ENCODE results near the gene BMP5.
A peak's percentile ranks its signal among the peaks of the same experiment; 100 is the strongest.

The BMP5 gene

DNA sequence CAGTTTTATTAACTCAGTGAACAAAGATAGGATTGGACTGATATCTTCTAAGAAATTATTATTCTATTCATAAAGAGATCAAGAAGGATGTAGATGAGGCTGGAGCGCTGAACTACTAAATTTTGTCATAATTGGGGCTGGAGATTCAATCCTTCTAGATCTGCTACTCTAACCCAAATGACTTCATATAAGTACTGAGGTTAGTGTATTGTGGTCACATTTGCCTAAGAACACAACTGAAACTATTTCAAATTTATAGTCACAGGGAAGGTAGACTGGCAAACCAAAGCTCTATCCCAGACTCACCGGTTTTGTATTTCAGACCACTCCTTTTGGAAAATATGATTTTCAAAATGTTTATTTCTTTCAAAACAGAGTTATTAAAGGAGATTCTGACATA, 96.7 kb downstream of the BMP5 start:
- Histone ChIP-seq H3K9me3 (ENCODE audit: control insufficient read depth in 5 of 5, low read length in 5 of 5) (no peaks in the 10 kb centered on the region), H3K36me3 (ENCODE audit: control insufficient read depth in 5 of 5, insufficient read depth in 5 of 5, low read length in 5 of 5) (no peaks in the 10 kb centered on the region), H3K4me3 (ENCODE audit: low read depth in 1 of 5, low read length in 5 of 5) (no peak overlapping the region), H3K4me1 (ENCODE audit: control insufficient read depth in 5 of 5, insufficient read depth in 5 of 5, low read length in 5 of 5) (no peaks in the 10 kb centered on the region), H3K27me3 (ENCODE audit: control insufficient read depth in 5 of 5, insufficient read depth in 4 of 5, low read length in 5 of 5) (no peaks in the 10 kb centered on the region), H3K9ac (ENCODE audit: low read length in 5 of 5) (no peak overlapping the region), H3K27ac (ENCODE audit: low read depth, low read length) (no peak overlapping the region)

DNA sequence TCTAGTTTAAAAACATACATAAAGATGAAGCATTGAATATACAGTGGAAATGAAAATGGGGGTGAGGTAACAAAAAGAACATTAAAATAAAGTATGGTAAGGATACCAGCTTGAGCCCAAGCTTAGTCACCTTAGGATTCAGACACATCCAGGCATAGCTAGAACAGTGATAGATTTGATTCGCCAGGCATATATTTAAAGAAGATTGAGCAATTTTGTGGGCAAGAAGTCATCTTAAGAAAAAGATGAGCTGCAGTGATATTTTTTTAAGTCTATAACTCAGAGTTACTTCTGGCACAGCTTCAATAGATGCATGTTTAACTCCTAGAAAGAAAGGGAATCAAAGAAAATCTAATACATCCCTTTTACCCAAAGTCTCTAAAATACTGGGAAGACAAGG, 97.9 kb downstream of the BMP5 start:
- Histone ChIP-seq H3K9ac (ENCODE audit: low read length in 5 of 5) (no peak overlapping the region), H3K9me3 (ENCODE audit: control insufficient read depth in 5 of 5, low read length in 5 of 5) (no peaks in the 10 kb centered on the region), H3K4me3 (ENCODE audit: low read depth in 1 of 5, low read length in 5 of 5) (no peak overlapping the region), H3K4me1 (ENCODE audit: control insufficient read depth in 5 of 5, insufficient read depth in 5 of 5, low read length in 5 of 5) (no peaks in the 10 kb centered on the region), H3K27ac (ENCODE audit: low read depth, low read length) (no peak overlapping the region), H3K27me3 (ENCODE audit: control insufficient read depth in 5 of 5, insufficient read depth in 4 of 5, low read length in 5 of 5) (no peaks in the 10 kb centered on the region), H3K36me3 (ENCODE audit: control insufficient read depth in 5 of 5, insufficient read depth in 5 of 5, low read length in 5 of 5) (no peaks in the 10 kb centered on the region)

DNA sequence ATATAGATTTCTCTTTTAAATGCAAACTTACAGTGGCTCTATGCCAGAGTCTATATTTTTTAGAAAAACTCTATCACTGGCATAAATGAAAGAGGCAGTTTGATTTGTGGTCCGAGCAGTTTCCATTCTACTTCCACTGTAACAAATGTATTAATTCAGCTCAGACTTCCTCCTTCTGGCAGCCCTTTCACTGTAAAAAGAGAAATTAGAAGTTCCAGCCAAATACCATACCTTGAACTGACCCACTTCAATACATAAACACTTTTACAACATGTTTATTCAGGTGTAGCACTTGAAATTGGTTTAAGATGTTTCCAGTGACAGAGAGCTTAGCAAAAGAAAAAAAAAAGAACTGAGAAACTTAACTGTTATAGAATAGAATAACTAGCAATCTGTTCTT, 99.3 kb downstream of the BMP5 start:
- Histone ChIP-seq H3K27me3 (ENCODE audit: control insufficient read depth in 5 of 5, insufficient read depth in 4 of 5, low read length in 5 of 5) (no peaks in the 10 kb centered on the region), H3K4me1 (ENCODE audit: control insufficient read depth in 5 of 5, insufficient read depth in 5 of 5, low read length in 5 of 5) (no peaks in the 10 kb centered on the region), H3K27ac (ENCODE audit: low read depth, low read length) (no peak overlapping the region), H3K9ac (ENCODE audit: low read length in 5 of 5) (no peak overlapping the region), H3K4me3 (ENCODE audit: low read depth in 1 of 5, low read length in 5 of 5) (no peak overlapping the region), H3K9me3 (ENCODE audit: control insufficient read depth in 5 of 5, low read length in 5 of 5) (no peaks in the 10 kb centered on the region), H3K36me3 (ENCODE audit: control insufficient read depth in 5 of 5, insufficient read depth in 5 of 5, low read length in 5 of 5) (no peaks in the 10 kb centered on the region)

DNA sequence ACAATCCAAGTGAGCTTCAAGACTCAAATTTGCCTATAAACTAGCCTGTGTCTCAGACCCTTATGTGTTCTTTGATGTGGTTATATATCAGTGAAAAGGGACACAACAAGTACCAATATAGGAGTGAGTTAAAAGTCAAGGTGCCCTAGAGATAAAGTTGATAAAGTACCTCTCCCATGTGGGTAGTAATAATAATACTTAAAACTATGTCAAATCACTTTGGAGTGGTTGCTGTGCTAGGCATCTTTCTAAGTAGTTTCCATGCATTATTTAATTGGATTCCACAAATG, 100.4 kb downstream of the BMP5 start:
- H3K9ac ChIP-seq (ENCODE audit: low read length in 5 of 5): no peak overlapping the region
- no peaks in the 10 kb centered on the region for H3K9me3 ChIP-seq (ENCODE audit: control insufficient read depth in 5 of 5, low read length in 5 of 5)
- H3K4me1 ChIP-seq (ENCODE audit: control insufficient read depth in 5 of 5, insufficient read depth in 5 of 5, low read length in 5 of 5): no peaks in the 10 kb centered on the region
- H3K4me3 ChIP-seq (ENCODE audit: low read depth in 1 of 5, low read length in 5 of 5): no peak overlapping the region
- no peaks in the 10 kb centered on the region for H3K27me3 ChIP-seq (ENCODE audit: control insufficient read depth in 5 of 5, insufficient read depth in 4 of 5, low read length in 5 of 5)
- H3K36me3 ChIP-seq (ENCODE audit: control insufficient read depth in 5 of 5, insufficient read depth in 5 of 5, low read length in 5 of 5): no peaks in the 10 kb centered on the region
- no peak overlapping the region for H3K27ac ChIP-seq (ENCODE audit: low read depth, low read length)

DNA sequence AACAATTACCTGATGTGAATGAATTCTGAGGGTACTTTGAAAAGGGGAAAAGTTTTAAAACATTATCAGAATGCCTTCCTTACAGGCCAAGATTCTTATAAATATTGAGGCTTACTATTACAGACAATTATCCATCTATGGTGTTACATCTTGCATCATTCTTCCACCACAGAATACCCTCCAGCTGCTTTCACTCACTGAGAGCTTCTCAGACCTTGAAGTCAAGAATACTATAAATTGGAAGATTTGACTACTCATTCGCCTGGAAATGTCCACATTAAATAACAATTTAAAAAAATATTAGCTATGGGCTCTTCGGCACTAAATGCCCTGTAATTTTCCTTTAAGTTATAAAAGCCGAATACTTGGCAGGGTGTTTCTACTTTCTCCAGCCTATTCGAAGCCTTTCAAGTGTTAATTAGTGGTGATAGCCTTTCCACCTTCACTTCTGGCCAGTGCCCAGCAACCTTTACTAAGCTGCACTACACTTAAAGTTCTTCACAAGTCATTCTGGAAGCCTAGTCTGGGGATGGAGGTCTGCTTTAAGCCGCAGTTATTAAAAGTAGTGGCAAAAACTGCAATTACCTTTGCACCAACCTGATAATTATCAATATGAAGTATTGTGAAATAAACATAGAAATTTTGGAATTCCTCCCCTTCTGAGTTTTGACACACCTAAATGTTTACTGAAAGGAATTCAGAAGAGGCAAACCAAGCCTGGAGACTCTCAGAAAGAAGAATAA, 100.9 kb downstream of the BMP5 start:
- no peaks in the 10 kb centered on the region for H3K36me3 ChIP-seq (ENCODE audit: control insufficient read depth in 5 of 5, insufficient read depth in 5 of 5, low read length in 5 of 5)
- H3K27ac ChIP-seq (ENCODE audit: low read depth, low read length): no peak overlapping the region
- no peaks in the 10 kb centered on the region for H3K4me1 ChIP-seq (ENCODE audit: control insufficient read depth in 5 of 5, insufficient read depth in 5 of 5, low read length in 5 of 5)
- no peaks in the 10 kb centered on the region for H3K9me3 ChIP-seq (ENCODE audit: control insufficient read depth in 5 of 5, low read length in 5 of 5)
- H3K4me3 ChIP-seq (ENCODE audit: low read depth in 1 of 5, low read length in 5 of 5): no peak overlapping the region
- no peaks in the 10 kb centered on the region for H3K27me3 ChIP-seq (ENCODE audit: control insufficient read depth in 5 of 5, insufficient read depth in 4 of 5, low read length in 5 of 5)
- no peak overlapping the region for H3K9ac ChIP-seq (ENCODE audit: low read length in 5 of 5)

DNA sequence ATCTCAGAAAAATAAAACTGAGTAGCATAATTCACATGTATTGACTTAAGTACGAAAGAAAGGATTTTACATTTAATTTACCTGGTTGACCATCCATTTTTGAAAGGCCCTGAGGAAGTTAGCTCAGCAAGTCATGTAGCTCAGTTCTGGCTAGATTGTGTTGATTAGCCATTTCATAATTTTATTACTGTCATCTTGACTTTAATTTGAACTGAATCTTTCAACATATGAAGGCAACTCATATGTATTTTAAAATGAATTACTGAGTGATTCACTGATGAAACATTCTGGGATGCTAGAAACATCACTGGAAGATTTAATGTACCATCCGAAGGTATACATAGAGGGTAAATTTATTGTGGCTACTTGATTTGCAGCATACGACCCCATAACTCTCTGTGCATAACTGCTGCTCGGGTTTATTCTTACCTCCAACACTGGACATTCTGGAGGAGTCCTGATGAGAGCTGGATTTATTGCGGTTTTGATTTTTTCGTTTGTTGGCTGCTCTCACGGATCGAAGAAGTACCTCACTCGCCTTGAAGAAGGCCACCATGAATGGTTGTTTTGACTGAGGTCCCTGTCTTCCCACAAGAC, 101.7 kb downstream of the BMP5 start:
- Histone ChIP-seq H3K27me3 (ENCODE audit: control insufficient read depth in 5 of 5, insufficient read depth in 4 of 5, low read length in 5 of 5) (no peaks in the 10 kb centered on the region), H3K27ac (ENCODE audit: low read depth, low read length) (no peak overlapping the region), H3K36me3 (ENCODE audit: control insufficient read depth in 5 of 5, insufficient read depth in 5 of 5, low read length in 5 of 5) (no peaks in the 10 kb centered on the region), H3K9ac (ENCODE audit: low read length in 5 of 5) (no peak overlapping the region), H3K4me3 (ENCODE audit: low read depth in 1 of 5, low read length in 5 of 5) (no peak overlapping the region), H3K4me1 (ENCODE audit: control insufficient read depth in 5 of 5, insufficient read depth in 5 of 5, low read length in 5 of 5) (no peaks in the 10 kb centered on the region), H3K9me3 (ENCODE audit: control insufficient read depth in 5 of 5, low read length in 5 of 5) (no peaks in the 10 kb centered on the region)

DNA sequence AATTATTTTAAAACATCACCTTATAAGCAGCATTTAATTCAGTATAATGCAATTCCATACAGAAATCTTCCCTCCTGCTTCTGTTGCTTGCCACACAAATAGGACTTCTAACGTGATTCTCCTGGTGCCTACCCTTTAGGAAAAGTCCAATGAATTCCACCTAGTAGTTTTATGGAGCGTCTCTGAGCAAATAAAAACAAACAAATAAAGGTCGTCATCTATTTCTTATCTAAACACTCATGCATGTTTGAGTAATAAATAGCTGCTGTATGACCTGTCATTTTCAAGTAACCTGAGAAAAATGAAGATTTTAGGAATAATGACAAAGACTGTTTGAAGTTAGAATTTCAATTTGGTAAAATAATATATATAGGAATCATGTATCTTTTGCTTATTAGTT, 102.7 kb downstream of the BMP5 start:
- no peaks in the 10 kb centered on the region for H3K36me3 ChIP-seq (ENCODE audit: control insufficient read depth in 5 of 5, insufficient read depth in 5 of 5, low read length in 5 of 5)
- no peaks in the 10 kb centered on the region for H3K9me3 ChIP-seq (ENCODE audit: control insufficient read depth in 5 of 5, low read length in 5 of 5)
- H3K4me3 ChIP-seq (ENCODE audit: low read depth in 1 of 5, low read length in 5 of 5): no peak overlapping the region
- H3K27ac ChIP-seq (ENCODE audit: low read depth, low read length): no peak overlapping the region
- no peaks in the 10 kb centered on the region for H3K4me1 ChIP-seq (ENCODE audit: control insufficient read depth in 5 of 5, insufficient read depth in 5 of 5, low read length in 5 of 5)
- no peak overlapping the region for H3K9ac ChIP-seq (ENCODE audit: low read length in 5 of 5)
- H3K27me3 ChIP-seq (ENCODE audit: control insufficient read depth in 5 of 5, insufficient read depth in 4 of 5, low read length in 5 of 5): no peaks in the 10 kb centered on the region

DNA sequence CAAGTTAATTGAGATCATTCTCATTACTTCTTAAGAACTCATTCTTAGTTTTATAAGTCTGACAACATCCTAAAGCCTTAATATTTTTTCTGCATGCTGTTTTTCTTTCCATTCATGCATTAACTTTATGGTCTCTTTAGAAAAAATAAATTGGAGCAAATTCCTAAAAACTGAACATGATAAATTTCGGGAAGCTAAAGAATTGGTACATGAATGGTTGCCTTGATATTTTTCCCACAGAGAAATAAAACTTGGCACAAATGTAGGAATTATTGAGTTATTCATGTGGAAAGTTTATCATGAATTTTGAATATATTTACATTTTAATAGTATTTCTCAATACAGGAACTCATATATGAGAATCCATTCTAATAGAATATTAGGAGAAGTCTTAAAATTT, 115.9 kb downstream of the BMP5 start:
- Histone ChIP-seq H3K9ac (ENCODE audit: low read length in 5 of 5) (no peak overlapping the region), H3K9me3 (ENCODE audit: control insufficient read depth in 5 of 5, low read length in 5 of 5) (no peaks in the 10 kb centered on the region), H3K27ac (ENCODE audit: low read depth, low read length) (no peak overlapping the region), H3K36me3 (ENCODE audit: control insufficient read depth in 5 of 5, insufficient read depth in 5 of 5, low read length in 5 of 5) (no peaks in the 10 kb centered on the region), H3K4me1 (ENCODE audit: control insufficient read depth in 5 of 5, insufficient read depth in 5 of 5, low read length in 5 of 5) (peaks cover 0 to 5% (median 0%) of the 10 kb centered on the region in 5 donors), H3K4me3 (ENCODE audit: low read depth in 1 of 5, low read length in 5 of 5) (no peak overlapping the region), H3K27me3 (ENCODE audit: control insufficient read depth in 5 of 5, insufficient read depth in 4 of 5, low read length in 5 of 5) (no peaks in the 10 kb centered on the region)

DNA sequence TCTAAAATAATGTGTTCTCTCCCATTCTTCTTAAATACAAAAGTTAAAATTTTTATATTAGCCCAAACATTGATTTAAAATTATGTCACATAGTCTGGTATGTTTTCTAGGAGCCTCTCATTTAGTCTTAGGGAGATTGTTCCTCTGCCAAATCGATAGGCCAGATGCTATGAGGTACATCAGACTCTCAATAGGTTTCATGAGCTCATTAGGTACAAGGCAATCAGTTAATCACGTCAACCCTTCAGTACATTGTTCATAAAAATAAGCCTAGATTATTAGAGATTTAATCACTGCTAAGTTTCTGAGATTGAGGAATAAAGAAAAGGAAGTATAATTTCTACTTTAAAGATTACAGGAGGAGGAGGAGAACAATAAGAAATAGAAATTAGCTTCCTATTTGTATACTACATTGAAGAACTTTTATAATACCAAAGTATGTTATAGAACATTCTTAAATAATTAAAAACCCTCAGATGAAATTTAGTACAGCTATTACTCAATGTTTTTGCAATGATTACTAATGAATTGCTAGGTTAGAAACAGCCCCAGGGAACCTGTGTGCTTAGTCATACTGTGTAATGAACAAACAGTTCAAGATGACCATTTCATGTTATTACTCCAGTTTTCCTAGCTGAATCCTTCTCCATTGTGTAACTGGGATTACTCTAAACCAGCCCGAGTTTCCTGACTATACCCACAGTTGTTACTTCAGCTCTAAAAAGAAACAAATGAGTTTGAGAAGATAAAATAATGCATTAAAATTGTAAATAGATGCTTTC, 117.0 kb downstream of the BMP5 start:
- Histone ChIP-seq H3K9ac (ENCODE audit: low read length in 5 of 5) (no peak overlapping the region), H3K9me3 (ENCODE audit: control insufficient read depth in 5 of 5, low read length in 5 of 5) (no peaks in the 10 kb centered on the region), H3K36me3 (ENCODE audit: control insufficient read depth in 5 of 5, insufficient read depth in 5 of 5, low read length in 5 of 5) (no peaks in the 10 kb centered on the region), H3K27ac (ENCODE audit: low read depth, low read length) (peak overlapping the region; percentile 21), H3K4me1 (ENCODE audit: control insufficient read depth in 5 of 5, insufficient read depth in 5 of 5, low read length in 5 of 5) (peaks cover 0 to 5% (median 0%) of the 10 kb centered on the region in 5 donors), H3K27me3 (ENCODE audit: control insufficient read depth in 5 of 5, insufficient read depth in 4 of 5, low read length in 5 of 5) (no peaks in the 10 kb centered on the region), H3K4me3 (ENCODE audit: low read depth in 1 of 5, low read length in 5 of 5) (no peak overlapping the region)

DNA sequence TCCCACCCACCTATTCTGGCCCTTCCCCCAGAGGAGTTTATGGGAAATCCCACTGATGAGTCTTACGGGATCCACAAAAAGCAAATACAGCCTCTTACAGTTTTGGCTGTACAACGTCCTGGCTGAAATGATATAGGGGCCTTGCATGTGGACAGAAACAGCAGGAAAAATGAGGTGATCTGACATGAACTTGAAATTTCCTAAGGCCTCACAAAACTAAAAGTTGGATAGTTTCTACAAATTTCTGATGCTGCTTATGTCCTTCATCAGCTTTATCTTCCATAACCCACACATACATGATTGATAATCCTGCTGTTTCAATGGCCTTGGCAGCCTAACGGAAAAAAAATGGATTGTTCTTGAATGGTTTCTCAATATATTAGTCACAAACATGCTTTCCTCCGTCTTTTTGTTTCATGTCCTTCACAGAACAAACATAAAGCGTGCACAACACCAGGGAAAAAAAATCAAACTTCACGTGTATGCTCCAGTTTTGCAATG, 118.8 kb downstream of the BMP5 start:
- H3K4me1 ChIP-seq (ENCODE audit: control insufficient read depth in 5 of 5, insufficient read depth in 5 of 5, low read length in 5 of 5): peaks cover 0 to 5% (median 0%) of the 10 kb centered on the region in 5 donors
- H3K36me3 ChIP-seq (ENCODE audit: control insufficient read depth in 5 of 5, insufficient read depth in 5 of 5, low read length in 5 of 5): no peaks in the 10 kb centered on the region
- H3K27ac ChIP-seq (ENCODE audit: low read depth, low read length): peak overlapping the region; percentile 29
- H3K9me3 ChIP-seq (ENCODE audit: control insufficient read depth in 5 of 5, low read length in 5 of 5): no peaks in the 10 kb centered on the region
- no peaks in the 10 kb centered on the region for H3K27me3 ChIP-seq (ENCODE audit: control insufficient read depth in 5 of 5, insufficient read depth in 4 of 5, low read length in 5 of 5)
- H3K9ac ChIP-seq (ENCODE audit: low read length in 5 of 5): no peak overlapping the region
- H3K4me3 ChIP-seq (ENCODE audit: low read depth in 1 of 5, low read length in 5 of 5): no peak overlapping the region

Measured in subcutaneous abdominal adipose tissue (tissue), 5 donors.